ENCODE measurements around the gene PEAK1.

PEAK1 gene

DNA sequence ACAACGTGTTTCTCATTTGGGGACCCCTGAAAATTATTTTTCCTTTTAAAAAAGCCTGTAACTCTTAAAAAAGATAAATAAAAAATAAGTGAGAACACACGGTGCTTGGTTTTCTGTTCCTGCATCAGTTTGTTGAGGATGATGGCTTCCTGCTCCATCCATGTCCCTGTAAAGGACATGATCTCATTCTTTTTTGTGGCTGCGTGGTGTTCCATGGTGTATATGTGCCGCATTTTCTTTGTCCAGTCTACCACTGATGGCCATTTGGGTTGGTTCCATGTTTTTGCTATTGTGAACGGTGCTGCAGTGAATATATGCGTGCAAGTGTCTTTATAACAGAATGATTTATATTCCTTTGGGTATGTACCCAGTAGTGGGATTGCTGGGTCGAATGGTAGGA, 351.3 kb downstream of the PEAK1 start:
- H3K4me3 ChIP-seq (ENCODE audit: low read length): no peak overlapping the region
- no peaks in the 10 kb centered on the region for H3K36me3 ChIP-seq (ENCODE audit: control insufficient read depth, insufficient read depth, low read length)
- H4K5ac ChIP-seq (ENCODE audit: low read length): no peak overlapping the region
- no CpG with 5 or more reads among the region's 7 CpGs for WGBS (ENCODE audit: extremely low coverage, insufficient coverage, low lambda C conversion rate)
- no peak overlapping the region for H2BK15ac ChIP-seq (replicated peaks; ENCODE audit: low read depth)
- H2AK5ac ChIP-seq (ENCODE audit: low read length): no peak overlapping the region
- no peak overlapping the region for H2BK5ac ChIP-seq (ENCODE audit: low read length)
- H3K18ac ChIP-seq (ENCODE audit: low read length): no peak overlapping the region
- H2BK120ac ChIP-seq (ENCODE audit: low read depth, low read length): no peak overlapping the region
- H3K56ac ChIP-seq (ENCODE audit: low read length): no peak overlapping the region
- H4K8ac ChIP-seq (ENCODE audit: low read depth, low read length): no peak overlapping the region
- H3K79me2 ChIP-seq (ENCODE audit: control insufficient read depth, insufficient read depth, low read length): peaks cover 16% of the 10 kb centered on the region
- H3K23ac ChIP-seq (ENCODE audit: low read length): no peak overlapping the region
- H3K4me1 ChIP-seq (ENCODE audit: control insufficient read depth, low read depth, low read length): peaks cover 3% of the 10 kb centered on the region
- no peak overlapping the region for H3K4me2 ChIP-seq (ENCODE audit: low read length)
- H3K27me3 ChIP-seq (ENCODE audit: insufficient read depth, low read length, poor library complexity): no peaks in the 10 kb centered on the region
- no peak overlapping the region for H3K4ac ChIP-seq (ENCODE audit: low read depth, low read length)
- H3K79me1 ChIP-seq (ENCODE audit: low read length): peaks cover 13% of the 10 kb centered on the region
- no peak overlapping the region for H3K27ac ChIP-seq (ENCODE audit: low read depth, low read length)
- no peak for DNase-seq
- H3K9ac ChIP-seq (ENCODE audit: low read length): no peak overlapping the region

GRCh38 chr15:77067691-77068367, 352.1 kb downstream of the PEAK1 start:
- H2BK15ac ChIP-seq (replicated peaks; ENCODE audit: low read depth): no peak overlapping the region
- H3K27ac ChIP-seq (ENCODE audit: low read depth, low read length): no peak overlapping the region
- H3K79me2 ChIP-seq (ENCODE audit: control insufficient read depth, insufficient read depth, low read length): peaks cover 16% of the 10 kb centered on the region
- no peak overlapping the region for H3K18ac ChIP-seq (ENCODE audit: low read length)
- no peak overlapping the region for H2AK5ac ChIP-seq (ENCODE audit: low read length)
- no peak overlapping the region for H3K56ac ChIP-seq (ENCODE audit: low read length)
- H3K36me3 ChIP-seq (ENCODE audit: control insufficient read depth, insufficient read depth, low read length): no peaks in the 10 kb centered on the region
- H2BK120ac ChIP-seq (ENCODE audit: low read depth, low read length): no peak overlapping the region
- peaks cover 13% of the 10 kb centered on the region for H3K79me1 ChIP-seq (ENCODE audit: low read length)
- WGBS (ENCODE audit: extremely low coverage, insufficient coverage, low lambda C conversion rate): no CpG with 5 or more reads among the region's 3 CpGs
- no peak for DNase-seq
- H4K8ac ChIP-seq (ENCODE audit: low read depth, low read length): no peak overlapping the region
- H3K4me2 ChIP-seq (ENCODE audit: low read length): no peak overlapping the region
- no peak overlapping the region for H2BK5ac ChIP-seq (ENCODE audit: low read length)
- peaks cover 3% of the 10 kb centered on the region for H3K4me1 ChIP-seq (ENCODE audit: control insufficient read depth, low read depth, low read length)
- no peak overlapping the region for H3K23ac ChIP-seq (ENCODE audit: low read length)
- no peak overlapping the region for H3K4me3 ChIP-seq (ENCODE audit: low read length)
- no peak overlapping the region for H3K9ac ChIP-seq (ENCODE audit: low read length)
- no peak overlapping the region for H4K5ac ChIP-seq (ENCODE audit: low read length)
- no peaks in the 10 kb centered on the region for H3K27me3 ChIP-seq (ENCODE audit: insufficient read depth, low read length, poor library complexity)
- H3K4ac ChIP-seq (ENCODE audit: low read depth, low read length): no peak overlapping the region

- peaks cover 13% of the 10 kb centered on the region for H3K79me1 ChIP-seq (ENCODE audit: low read length)
- H3K4me2 ChIP-seq (ENCODE audit: low read length): no peak overlapping the region
- no peak overlapping the region for H3K27ac ChIP-seq (ENCODE audit: low read depth, low read length)
- H3K4me1 ChIP-seq (ENCODE audit: control insufficient read depth, low read depth, low read length): peaks cover 3% of the 10 kb centered on the region
- H3K23ac ChIP-seq (ENCODE audit: low read length): no peak overlapping the region
- no CpG with 5 or more reads among the region's 3 CpGs for WGBS (ENCODE audit: extremely low coverage, insufficient coverage, low lambda C conversion rate)
- H3K56ac ChIP-seq (ENCODE audit: low read length): no peak overlapping the region
- no peak for DNase-seq
- H4K5ac ChIP-seq (ENCODE audit: low read length): no peak overlapping the region
- H3K18ac ChIP-seq (ENCODE audit: low read length): no peak overlapping the region
- no peak overlapping the region for H3K4me3 ChIP-seq (ENCODE audit: low read length)
- no peaks in the 10 kb centered on the region for H3K27me3 ChIP-seq (ENCODE audit: insufficient read depth, low read length, poor library complexity)
- no peak overlapping the region for H2BK120ac ChIP-seq (ENCODE audit: low read depth, low read length)
- H2AK5ac ChIP-seq (ENCODE audit: low read length): no peak overlapping the region
- H3K9ac ChIP-seq (ENCODE audit: low read length): no peak overlapping the region
- peaks cover 16% of the 10 kb centered on the region for H3K79me2 ChIP-seq (ENCODE audit: control insufficient read depth, insufficient read depth, low read length)
- H3K4ac ChIP-seq (ENCODE audit: low read depth, low read length): no peak overlapping the region
- no peak overlapping the region for H4K8ac ChIP-seq (ENCODE audit: low read depth, low read length)
- H3K36me3 ChIP-seq (ENCODE audit: control insufficient read depth, insufficient read depth, low read length): no peaks in the 10 kb centered on the region
- H2BK5ac ChIP-seq (ENCODE audit: low read length): no peak overlapping the region
- H2BK15ac ChIP-seq (replicated peaks; ENCODE audit: low read depth): no peak overlapping the region
Observed at GRCh38 chr15:77066971-77067690, 352.8 kb downstream of the PEAK1 start.

GRCh38 chr15:77064539-77065308, 355.2 kb downstream of the PEAK1 start:
- H3K79me1 ChIP-seq (ENCODE audit: low read length): peaks cover 15% of the 10 kb centered on the region
- no peak for DNase-seq
- no peak overlapping the region for H4K8ac ChIP-seq (ENCODE audit: low read depth, low read length)
- WGBS (ENCODE audit: extremely low coverage, insufficient coverage, low lambda C conversion rate): 100% methylated on average over 1 of the region's 6 CpGs
- H2BK15ac ChIP-seq (replicated peaks; ENCODE audit: low read depth): no peak overlapping the region
- no peaks in the 10 kb centered on the region for H3K27me3 ChIP-seq (ENCODE audit: insufficient read depth, low read length, poor library complexity)
- no peak overlapping the region for H3K4ac ChIP-seq (ENCODE audit: low read depth, low read length)
- peaks cover 15% of the 10 kb centered on the region for H3K79me2 ChIP-seq (ENCODE audit: control insufficient read depth, insufficient read depth, low read length)
- no peak overlapping the region for H2BK120ac ChIP-seq (ENCODE audit: low read depth, low read length)
- H3K4me1 ChIP-seq (ENCODE audit: control insufficient read depth, low read depth, low read length): peaks cover 2% of the 10 kb centered on the region
- no peak overlapping the region for H3K18ac ChIP-seq (ENCODE audit: low read length)
- H2BK5ac ChIP-seq (ENCODE audit: low read length): no peak overlapping the region
- no peak overlapping the region for H3K56ac ChIP-seq (ENCODE audit: low read length)
- H3K36me3 ChIP-seq (ENCODE audit: control insufficient read depth, insufficient read depth, low read length): no peaks in the 10 kb centered on the region
- no peak overlapping the region for H3K27ac ChIP-seq (ENCODE audit: low read depth, low read length)
- no peak overlapping the region for H3K9ac ChIP-seq (ENCODE audit: low read length)
- no peak overlapping the region for H3K23ac ChIP-seq (ENCODE audit: low read length)
- H4K5ac ChIP-seq (ENCODE audit: low read length): no peak overlapping the region
- no peak overlapping the region for H3K4me2 ChIP-seq (ENCODE audit: low read length)
- no peak overlapping the region for H2AK5ac ChIP-seq (ENCODE audit: low read length)
- H3K4me3 ChIP-seq (ENCODE audit: low read length): no peak overlapping the region

GRCh38 chr15:77064063-77064462, 355.8 kb downstream of the PEAK1 start:
- Histone ChIP-seq H3K36me3 (ENCODE audit: control insufficient read depth, insufficient read depth, low read length) (no peaks in the 10 kb centered on the region), H3K23ac (ENCODE audit: low read length) (no peak overlapping the region), H4K8ac (ENCODE audit: low read depth, low read length) (no peak overlapping the region), H3K79me2 (ENCODE audit: control insufficient read depth, insufficient read depth, low read length) (peaks cover 12% of the 10 kb centered on the region), H3K79me1 (ENCODE audit: low read length) (peaks cover 12% of the 10 kb centered on the region), H3K27me3 (ENCODE audit: insufficient read depth, low read length, poor library complexity) (no peaks in the 10 kb centered on the region), H3K4ac (ENCODE audit: low read depth, low read length) (no peak overlapping the region), H3K56ac (ENCODE audit: low read length) (no peak overlapping the region), H2BK15ac (replicated peaks; ENCODE audit: low read depth) (no peak overlapping the region), H4K5ac (ENCODE audit: low read length) (no peak overlapping the region), H3K4me3 (ENCODE audit: low read length) (no peak overlapping the region), H2BK120ac (ENCODE audit: low read depth, low read length) (no peak overlapping the region), H2AK5ac (ENCODE audit: low read length) (no peak overlapping the region), H3K4me1 (ENCODE audit: control insufficient read depth, low read depth, low read length) (no peaks in the 10 kb centered on the region), H3K27ac (ENCODE audit: low read depth, low read length) (no peak overlapping the region), H3K18ac (ENCODE audit: low read length) (no peak overlapping the region), H2BK5ac (ENCODE audit: low read length) (no peak overlapping the region), H3K9ac (ENCODE audit: low read length) (no peak overlapping the region), H3K4me2 (ENCODE audit: low read length) (no peak overlapping the region)
- WGBS (ENCODE audit: extremely low coverage, insufficient coverage, low lambda C conversion rate): no CpG with 5 or more reads among the region's 2 CpGs
- no peak for DNase-seq

Data from mesendoderm (in vitro differentiated cells).